Activated CD8-positive, alpha-beta memory T cell treated with anti-CD3 and anti-CD28 coated beads, Interleukin-2, amount 50 U/mL, for 48 hours (primary cell): ENCODE measurements around the gene TBC1D5.
"Not testable (repeated sequence)": the region's sequence is repeated elsewhere in the genome, so short reads cannot be mapped to it uniquely, and the experiment has no call there.

ENCODE experiments used
- DNase-seq: peaks from one replicate; pipeline ENCODE4 v3.0.0-alpha.2; 2020

TBC1D5 gene

DNA sequence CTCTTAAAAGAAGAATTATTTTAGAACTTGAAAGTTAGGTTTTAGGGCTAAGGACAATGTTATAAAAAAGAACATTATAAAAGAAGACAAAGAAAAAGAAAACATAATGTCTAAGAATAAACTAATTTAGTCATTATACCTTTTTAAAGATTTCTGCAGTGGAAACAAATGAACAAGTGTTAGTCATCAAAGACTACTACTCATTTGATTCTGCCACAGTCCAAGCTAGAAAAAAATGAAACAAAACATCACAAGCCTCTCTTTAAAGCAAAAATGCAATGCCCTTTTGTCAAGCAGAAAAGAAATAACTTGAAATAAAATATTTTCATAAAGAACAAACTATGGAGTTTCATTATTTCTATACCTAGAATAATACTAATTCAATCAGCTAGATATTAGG, 102.0 kb downstream of the TBC1D5 start:
- no peak for DNase-seq

DNA sequence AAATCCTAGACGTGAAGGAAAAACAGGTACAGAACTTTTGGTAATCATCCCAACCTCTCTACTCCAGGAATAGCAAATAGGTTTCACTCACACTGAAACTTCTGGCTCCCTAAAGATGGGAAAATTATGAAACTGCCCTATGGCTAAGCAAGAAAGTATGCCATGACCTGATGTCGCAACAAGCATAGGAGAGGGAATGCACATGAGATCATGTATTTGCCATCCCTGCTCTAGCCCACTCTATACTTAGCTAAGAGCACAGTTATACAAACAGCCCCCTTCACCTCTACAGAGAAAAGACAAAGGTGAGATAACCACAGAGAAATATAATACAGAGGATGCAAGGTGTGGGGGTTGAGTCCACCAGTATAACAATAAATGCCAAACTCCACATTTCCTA, 102.7 kb downstream of the TBC1D5 start:
- no peak for DNase-seq

DNA sequence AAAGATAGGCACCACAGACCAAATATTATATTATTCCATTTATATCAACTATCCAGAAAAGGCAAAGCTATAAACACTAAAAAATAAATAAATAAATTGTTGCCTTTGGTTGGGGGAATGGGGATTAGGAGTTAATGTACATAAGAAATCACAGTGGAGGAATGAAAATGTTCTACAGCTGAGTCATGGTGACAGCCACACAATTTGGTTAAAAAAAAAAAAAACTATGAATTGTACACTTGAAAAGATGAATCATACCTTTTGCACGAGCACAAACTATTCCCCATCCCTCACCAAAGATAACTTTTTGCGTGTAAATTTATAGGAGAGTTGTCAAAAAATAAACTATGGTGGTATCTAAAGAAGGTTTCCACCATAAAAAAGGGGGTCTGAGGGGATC, 103.2 kb downstream of the TBC1D5 start:
- DNase-seq, result no peak

DNA sequence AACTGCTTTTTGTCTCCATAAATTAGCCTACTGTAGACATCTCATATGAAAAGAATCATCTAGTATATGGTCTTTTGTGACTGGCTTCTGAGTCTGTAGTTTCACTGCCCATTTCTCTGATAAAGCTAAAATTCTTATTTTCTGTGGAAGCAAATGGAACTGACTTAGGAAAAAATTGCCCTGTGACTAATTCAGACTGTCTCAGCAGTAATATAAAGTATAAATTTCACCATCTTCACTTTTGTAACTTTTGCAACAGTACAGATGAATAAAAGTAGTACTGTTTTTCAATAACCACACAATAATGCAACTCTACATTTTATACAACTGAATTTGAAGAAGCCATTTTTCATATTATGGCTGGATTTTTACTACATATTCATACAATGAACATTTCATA, 104.1 kb downstream of the TBC1D5 start:
- DNase-seq, result no peak

DNA sequence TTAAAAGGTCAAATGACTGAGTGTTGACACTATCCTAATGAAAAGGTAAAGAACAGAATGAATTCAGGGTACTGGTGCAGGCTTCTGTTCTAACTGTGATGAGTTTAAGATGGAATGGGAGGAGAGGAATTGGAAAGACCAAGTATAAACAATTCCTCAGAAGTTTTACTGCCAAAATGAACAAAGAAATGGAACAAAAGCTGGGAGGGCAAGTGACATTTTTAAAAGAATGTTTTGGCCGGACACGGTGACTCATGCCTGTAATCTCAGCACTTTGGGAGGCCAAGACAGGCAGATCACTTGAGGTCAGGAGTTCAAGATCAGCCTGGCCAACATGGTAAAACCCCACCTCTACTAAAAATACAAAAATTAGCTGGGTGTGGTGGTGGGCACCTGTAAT, 106.8 kb downstream of the TBC1D5 start:
- DNase-seq, result not testable (repeated sequence)

DNA sequence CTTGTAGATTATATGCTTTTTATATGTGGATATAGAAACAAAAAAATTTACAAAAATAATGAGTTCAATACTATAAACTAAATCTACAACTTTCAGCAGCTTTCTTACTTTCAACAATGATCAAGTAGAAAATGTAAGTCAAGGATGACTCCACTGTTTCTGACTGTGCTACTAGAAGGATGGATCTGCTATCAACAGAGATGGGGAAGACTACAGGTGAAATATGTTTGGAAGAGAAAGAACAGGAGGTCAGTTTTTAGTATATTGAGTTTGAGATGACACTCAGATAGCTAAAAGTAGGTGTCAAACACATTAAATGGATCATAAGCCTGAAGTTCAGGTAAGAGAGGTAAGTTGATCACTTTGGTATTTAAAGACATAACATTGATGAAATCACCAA, 107.5 kb downstream of the TBC1D5 start:
- DNase-seq, result no peak

DNA sequence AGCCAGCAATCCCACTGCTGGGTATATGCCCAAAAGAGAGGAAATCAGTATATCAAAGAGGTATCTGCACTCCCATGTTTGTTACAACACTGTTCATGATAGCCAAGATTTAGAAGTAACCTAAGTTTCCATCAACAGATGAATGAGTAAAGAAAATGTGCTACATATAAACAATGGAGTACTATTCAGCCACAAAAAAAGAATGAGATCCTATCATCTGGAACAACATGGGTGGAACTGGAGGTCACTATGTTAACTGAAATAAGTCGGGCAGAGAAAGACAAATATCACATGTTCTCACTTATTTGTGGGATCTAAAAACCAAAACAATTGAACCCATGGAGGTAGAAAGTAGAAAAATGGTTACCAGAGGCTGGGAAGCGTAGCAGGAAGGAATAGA, 108.2 kb downstream of the TBC1D5 start:
- DNase-seq, result no peak

DNA sequence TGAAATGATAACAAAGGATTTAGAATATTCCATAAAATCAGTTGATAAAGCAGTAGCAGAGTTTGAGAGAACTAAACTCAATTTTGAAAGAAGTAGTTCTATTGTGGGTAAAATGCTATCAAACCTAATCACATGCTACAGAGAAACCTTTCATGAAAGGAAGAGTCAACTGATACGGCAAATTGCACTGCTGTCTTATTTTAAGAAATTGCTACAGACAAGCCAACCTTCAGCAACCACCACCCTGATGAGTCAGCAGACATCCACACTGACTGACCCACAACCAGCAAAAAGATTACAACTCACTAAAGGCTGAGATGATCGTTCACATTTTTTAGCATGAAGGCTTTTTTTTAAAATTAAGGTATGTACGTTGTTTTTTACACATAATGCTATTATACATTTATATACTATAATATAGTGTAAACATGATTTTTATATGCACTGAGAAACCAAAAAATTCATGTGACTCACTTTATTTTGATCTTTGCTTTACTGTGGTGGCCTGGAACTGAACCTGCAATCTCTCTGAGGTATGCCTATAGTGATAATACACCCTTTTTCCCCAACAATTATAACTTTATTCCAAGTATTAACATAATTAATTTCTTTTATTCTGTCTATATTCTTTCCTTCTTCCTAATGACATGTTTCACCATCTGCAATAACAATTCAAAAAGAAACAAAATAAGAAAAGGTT, 109.9 kb downstream of the TBC1D5 start:
- DNase-seq, result no peak

DNA sequence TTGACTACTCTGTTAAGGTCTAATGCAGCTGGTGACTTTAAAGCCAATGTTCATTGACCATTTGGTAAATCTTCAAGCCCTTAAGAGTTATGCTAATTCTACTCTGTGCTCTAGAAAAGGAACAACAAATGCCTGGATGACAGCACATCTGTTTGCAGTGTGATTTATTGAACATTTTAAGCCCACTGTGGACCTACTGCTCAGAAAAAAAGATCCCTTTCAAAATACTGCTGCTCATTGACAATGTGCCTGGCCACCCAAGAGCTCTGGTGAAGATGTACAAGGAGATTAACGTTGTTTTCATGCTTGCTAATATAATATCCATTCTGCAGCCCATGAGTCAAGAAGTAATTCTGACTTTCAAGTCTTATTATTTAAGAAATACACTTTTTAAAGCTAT, 110.8 kb downstream of the TBC1D5 start:
- no peak for DNase-seq

DNA sequence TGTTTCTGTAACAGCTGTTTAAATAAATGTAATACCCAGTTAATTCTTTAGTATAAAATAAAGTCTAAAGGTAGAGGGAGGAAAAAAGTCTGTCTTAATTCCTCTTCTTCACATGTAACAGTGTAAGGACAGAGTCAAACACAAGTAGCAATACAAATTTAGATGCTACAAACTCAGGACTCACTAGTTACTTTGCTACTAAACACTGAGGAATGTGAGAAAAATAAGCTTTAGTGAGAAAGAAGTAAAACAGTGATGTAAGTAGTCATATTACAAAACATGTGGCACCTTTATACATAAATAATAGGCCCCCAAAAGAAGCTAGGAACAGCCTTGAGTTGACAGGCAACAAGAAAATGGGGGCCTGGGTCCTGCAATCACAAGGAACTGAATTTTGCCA, 113.0 kb downstream of the TBC1D5 start:
- no peak for DNase-seq

DNA sequence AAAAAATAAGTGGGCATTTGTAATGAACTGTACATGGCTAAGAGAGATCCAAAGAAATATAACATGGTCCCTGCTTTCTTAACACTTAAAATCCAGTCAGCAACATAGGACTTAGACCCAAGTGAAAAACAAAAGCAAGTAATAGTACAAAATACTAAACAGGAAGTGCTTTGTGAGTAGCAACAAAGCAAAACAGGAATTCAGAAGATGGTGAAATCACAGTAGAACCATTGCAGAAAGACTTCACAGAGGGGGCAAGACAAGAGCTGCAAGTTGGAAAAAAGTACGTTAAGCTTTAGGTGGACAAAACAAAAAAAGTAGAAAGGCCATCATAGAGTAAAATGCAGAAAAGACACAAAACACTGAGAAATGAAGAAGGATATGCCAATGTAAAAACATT, 116.0 kb downstream of the TBC1D5 start:
- no peak for DNase-seq

DNA sequence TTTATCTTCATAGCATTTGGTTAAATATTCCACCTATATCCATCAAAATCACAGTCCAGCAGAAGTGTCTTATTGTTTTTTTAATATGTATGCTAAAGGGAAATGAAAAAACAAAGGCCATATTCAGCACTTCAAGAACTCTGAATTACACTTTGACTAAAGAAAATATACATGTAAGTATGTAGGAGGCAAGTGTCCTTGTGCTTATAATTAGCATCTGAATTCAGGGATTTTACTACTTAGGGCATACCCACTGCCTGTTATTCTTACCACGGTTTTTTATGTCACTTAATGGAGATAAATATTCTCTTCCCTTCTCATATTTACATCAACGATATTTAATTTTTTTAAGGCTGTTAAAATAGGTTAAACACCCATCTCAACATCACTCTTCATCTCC, 117.3 kb downstream of the TBC1D5 start:
- DNase-seq, result no peak

DNA sequence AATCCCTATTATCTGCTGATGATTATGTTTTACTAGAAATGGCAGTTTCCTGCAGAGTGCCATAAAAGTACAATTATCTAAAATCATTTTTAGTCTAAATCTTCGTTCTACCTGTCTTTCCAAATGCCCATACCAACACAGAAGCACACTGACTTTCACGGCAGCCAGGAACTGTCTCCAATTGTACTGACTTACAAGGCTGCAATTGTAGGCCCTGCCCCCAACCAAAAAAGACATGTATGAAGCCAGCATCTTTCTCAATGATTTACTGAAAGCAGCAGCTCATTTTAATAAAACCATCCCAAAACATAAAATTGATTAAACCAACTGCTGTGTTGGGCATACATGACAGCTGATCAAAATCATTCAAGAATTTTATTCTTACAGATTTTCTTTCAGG, 119.0 kb downstream of the TBC1D5 start:
- DNase-seq, result no peak

DNA sequence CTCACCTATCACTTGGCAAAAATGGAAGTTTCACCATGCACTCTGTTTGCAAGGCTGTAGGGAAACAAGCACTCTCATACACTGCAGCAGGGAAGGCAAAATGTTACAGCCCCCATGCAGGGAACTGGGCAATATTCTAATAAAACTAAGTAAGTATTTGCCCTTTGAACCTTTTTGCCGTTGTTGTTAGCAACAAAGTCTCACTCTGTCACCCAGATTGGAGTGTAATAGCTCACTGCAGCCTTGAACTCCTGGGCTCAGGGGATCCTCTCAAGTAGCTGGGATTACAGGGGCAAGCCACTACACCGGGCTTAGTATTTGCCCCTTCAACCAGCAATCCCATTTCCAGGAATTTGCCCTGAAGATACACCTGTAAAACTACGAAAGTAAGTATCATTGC, 122.5 kb downstream of the TBC1D5 start:
- DNase-seq, result no peak

DNA sequence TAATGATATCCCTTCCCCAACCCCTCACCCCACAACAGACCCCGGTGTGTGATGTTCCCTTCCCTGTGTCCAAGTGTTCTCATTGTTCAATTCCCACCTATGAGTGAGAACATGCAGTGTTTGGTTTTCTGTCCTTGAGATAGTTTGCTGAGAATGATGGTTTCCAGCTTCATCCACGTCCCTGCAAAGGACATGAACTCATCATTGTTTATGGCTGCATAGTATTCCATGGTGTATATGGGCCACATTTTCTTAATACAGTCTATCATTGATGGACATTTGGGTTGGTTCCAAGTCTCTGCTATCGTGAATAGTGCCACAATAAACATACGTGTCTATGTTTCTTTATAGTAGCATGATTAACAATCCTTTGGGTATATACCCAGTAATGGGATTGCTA, 129.4 kb downstream of the TBC1D5 start:
- not testable (repeated sequence) for DNase-seq

DNA sequence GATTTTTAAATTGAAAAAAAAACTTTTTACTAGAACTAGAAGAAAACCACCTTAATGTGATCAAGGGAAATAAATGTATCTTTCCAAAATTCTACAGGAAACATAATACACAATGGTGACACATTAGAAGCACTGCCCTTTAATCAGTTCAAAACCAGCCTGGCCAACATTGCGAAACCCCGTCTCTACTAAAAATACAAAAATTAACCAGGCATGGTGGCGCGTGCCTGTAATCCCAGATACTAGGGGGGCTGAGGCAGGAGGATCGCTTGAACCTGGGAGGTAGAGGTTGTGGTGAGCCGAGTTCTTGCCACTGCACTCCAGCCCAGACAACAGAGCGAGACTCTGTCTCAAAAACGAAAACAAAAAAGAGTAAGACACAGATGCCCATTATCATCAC, 134.5 kb downstream of the TBC1D5 start:
- no peak for DNase-seq

DNA sequence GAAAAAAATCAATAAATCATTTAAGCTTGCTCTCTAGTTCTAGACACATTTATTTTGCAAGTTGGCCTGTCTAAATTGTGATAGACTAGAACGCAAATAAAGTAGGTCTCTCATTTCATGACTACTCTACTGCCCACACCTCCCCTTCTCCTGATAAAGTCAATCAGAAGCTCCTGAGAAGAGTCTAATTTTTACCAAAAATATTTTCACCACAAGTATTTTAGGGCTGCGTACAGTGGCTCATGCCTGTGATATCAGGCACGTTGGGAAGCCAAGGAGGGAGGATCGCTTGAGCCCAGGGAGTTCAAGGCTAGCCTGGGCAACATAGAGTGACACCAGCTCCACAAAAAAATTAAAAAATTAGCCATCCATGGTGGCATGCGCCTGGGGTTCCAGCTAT, 136.5 kb downstream of the TBC1D5 start:
- DNase-seq, result no peak

DNA sequence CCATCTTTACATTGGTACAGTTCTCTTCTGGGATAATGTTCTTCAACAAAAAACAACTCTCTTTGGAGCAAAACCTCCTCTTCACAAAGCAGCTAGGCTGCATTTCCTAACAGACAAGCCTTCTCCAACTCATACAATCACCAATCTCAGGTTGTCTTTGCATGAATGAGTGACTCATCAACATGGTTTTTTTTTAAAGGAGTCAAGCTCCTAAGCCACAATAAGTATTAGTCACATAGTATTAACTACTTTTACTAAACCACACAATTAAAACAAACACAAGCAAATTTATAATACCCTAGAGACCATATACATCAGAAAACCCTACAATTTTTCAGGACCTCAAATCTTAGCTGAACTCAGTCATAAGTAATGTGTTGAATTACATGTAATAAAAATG, 137.4 kb downstream of the TBC1D5 start:
- no peak for DNase-seq

DNA sequence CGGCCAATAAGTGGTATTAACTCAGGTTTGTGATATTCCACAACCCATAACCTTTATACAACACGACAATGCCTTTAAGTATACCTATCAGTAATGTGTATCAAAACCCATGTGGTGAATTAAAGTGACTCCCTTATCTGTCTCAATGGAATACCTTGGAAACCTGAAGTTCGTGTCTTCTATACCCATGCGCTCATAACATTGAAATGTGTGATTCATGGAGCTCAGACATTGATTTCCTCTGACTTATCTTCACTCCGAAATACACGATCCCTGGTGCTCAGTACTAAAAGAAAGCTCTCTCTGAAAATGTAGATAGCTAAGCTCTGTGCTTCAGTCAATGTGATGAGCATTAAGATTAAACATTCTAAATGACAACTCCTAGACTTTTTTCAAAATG, 140.3 kb downstream of the TBC1D5 start:
- DNase-seq, result no peak

DNA sequence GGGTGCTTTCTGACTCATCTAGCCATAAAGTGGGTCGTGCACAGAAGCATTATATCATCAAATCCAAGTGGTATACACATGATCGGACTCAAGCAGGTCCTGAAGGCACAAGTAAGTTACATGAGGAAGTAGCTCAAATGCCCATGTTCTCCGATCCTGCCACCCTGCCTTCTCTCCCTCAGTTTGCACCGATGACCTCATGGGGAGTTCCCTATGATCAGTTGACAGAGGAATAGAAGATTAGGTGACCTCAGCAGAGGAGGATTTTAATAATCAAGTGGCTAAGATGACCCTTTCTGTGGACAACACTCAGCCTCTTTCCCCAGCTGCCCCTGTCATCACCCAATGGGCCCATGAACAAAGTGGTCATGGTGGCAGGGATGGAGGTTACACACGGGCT, 149.5 kb downstream of the TBC1D5 start:
- DNase-seq, result no peak

DNA sequence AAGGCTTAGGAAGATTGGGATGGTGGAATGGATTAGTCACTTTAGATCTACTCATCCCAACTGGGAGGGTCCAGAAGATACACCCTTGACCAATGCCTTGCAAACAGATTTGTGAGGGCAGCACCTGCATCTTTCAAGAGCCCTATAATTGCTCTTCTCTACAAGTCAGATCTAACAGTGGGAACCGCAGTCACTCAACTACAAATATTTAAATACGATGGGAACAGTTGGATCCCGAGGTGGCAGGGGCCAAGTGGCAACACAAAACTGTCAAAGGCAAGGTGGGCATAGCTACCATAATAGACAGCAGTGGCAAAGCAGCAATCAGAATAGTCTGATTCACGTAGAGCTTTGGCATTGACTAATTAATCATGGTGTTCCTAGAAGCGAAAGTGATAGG, 152.0 kb downstream of the TBC1D5 start:
- DNase-seq, result no peak

DNA sequence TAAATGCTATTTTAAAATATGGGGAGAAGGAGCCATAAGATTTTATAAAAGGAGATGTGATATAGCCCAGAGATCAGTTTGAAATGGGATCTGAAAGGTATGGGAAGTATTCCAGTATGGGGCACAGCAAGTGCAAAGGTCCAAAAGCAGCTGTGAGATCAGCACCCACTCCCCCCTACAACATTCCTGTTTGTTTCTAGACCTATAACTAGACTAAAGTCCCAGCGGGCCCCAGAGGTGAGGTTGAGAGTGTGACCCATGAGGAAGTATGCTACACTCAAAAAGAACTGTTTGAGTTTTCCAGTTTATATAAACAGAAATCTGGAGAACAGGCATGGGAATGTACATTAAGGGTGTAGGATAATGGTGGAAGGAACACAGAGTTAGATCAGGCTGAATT, 152.5 kb downstream of the TBC1D5 start:
- DNase-seq, result no peak

DNA sequence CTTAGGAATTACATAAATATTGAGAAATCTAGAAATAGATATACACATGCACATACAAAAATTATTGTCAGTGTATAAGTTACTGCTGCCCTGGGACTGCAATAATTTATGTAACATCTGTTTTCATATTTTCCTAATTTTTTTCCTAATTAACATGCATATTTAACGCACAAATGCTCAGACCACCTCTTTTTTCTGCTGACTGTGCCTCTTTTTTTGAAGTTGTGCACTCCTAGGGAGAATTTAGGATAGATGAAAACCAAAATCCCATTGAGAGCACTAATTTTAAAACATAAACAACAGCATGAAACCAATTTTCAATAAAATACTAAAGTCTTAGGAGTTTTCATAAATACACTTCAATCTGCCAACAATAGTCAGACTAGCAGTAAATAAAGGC, 154.0 kb downstream of the TBC1D5 start:
- DNase-seq, result no peak

DNA sequence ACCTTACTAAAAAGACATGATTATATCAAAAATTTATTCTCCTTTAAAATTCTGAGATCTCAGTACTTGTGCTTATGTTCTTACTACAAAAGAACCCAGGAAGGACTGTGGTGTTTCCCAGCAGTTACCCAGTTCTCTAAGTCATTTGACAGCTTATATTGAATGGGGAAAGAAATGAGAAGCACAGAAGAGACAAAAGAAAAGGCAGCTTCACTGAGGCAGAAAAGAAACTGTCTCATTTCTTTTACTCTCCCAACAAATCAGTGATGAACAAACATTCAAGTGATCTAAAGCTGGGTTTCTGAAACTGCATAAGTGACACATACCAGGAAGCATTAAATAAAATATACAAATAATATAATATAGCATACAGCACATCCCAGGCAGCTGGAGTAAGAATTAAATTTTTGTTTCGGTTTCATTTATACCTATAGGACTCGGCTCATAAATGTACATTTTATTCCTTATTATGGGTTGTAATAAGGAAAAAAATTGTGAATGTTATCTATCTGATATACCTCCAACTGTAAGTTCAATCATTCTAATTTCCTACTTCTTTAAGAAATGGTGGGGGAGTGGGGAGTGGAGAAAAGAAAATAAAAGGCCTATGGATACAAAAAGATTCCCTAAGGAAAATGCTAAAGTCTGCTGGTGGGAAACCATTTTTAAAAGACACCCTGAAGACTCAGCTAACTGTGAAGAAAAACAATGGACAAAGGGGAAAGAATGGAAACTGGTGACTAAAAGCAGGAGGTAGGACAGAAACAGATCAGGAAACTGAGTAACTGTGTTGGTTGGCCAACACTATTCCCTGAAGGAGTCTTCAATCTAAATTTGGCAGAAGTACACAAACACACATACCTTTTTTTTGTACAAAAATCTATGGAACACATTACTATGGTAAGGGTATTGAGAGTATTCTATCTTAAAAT, 156.8 kb downstream of the TBC1D5 start:
- DNase-seq, result no peak

DNA sequence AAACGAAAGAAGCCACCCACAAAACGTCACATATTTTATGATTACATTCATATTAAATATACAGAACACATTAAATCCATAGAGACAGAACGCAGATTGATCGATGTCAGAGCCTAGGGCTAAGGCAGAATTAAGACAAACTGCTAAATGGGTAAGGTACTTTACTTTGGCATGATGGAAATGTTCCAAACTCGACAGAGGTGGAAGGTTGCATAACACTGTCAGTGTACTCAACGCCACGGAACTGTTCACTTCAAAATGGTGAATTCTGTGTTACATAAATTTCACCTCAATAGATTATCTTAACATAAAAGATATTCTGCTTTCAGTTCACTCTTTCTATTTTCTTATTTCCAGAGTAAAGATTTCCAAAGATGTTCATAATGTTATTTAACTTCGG, 158.4 kb downstream of the TBC1D5 start:
- DNase-seq, result no peak
